CD14-positive monocyte (primary cell): ENCODE data around the gene EML6. TPM values are rescaled to one million over a fixed set of nuclear protein-coding genes. Genes with fewer than 3 reads are reported as not detected.

Experiments
- DNase-seq, 3 donors: peaks; one replicate each; pipeline ENCODE4 v3.0.0-alpha.2; 2011 to 2022
- H2AFZ ChIP-seq: 2 replicates; pipeline ENCODE4 v1.6.0; 2012; ENCODE audit warnings: mild to moderate bottlenecking, low read depth, low read length, inconsistent platforms; ENCODE audit not compliant: insufficient read depth, poor library complexity, severe bottlenecking
- H3K27ac ChIP-seq, 2 donors: 1 replicate in 1 of 2; 2 replicates in 1 of 2; pipeline ENCODE4 v1.5.1; 2012 to 2013; ENCODE audit warnings: low read length in 2 of 2, control low read depth in 1 of 2, inconsistent platforms in 1 of 2, low read depth in 1 of 2, mild to moderate bottlenecking in 1 of 2
- H3K27me3 ChIP-seq, 2 donors: one replicate each; pipeline versions ENCODE4 v1.6.0 to v1.6.1; 2011 to 2013; ENCODE audit warnings: low read length in 2 of 2; ENCODE audit not compliant: control insufficient read depth in 2 of 2, insufficient read depth in 2 of 2
- H3K36me3 ChIP-seq, 2 donors: replicated peaks in 1 of 2; 1 replicate in 1 of 2; 2 replicates in 1 of 2; pipeline versions ENCODE4 v1.5.1 to v1.6.1; 2012 to 2013; ENCODE audit warnings: low read length in 2 of 2, control low read depth in 1 of 2, inconsistent platforms in 1 of 2, mild to moderate bottlenecking in 1 of 2; ENCODE audit not compliant: insufficient read depth in 2 of 2, control insufficient read depth in 1 of 2
- H3K4me1 ChIP-seq, 2 donors: 1 replicate in 1 of 2; 2 replicates in 1 of 2; pipeline versions ENCODE4 v1.5.1 to v1.6.1; 2012 to 2013; ENCODE audit warnings: low read length in 2 of 2, control low read depth in 1 of 2, inconsistent platforms in 1 of 2, mild to moderate bottlenecking in 1 of 2, moderate library complexity in 1 of 2; ENCODE audit not compliant: insufficient read depth in 2 of 2, control insufficient read depth in 1 of 2
- H3K4me2 ChIP-seq: replicated peaks from 2 replicates; pipeline ENCODE3; 2012; ENCODE audit warnings: low read length, moderate library complexity, mild to moderate bottlenecking; ENCODE audit not compliant: poor library complexity, severe bottlenecking; ENCODE audit errors: extremely low read depth
- H3K4me3 ChIP-seq, 3 experiments: fragments of 200-600 bp in 1 of 3; sonication (generic) in 1 of 3; replicated peaks in 1 of 3; 1 replicate in 2 of 3; 2 replicates in 1 of 3; pipeline ENCODE4 v1.5.1; 2011 to 2013; ENCODE audit warnings: low read length in 3 of 3, mild to moderate bottlenecking in 3 of 3, control low read depth in 2 of 3, low read depth in 2 of 3, inconsistent platforms in 1 of 3, moderate library complexity in 1 of 3
- H3K79me2 ChIP-seq: 2 replicates; pipeline ENCODE4 v1.6.0; 2012; ENCODE audit warnings: mild to moderate bottlenecking, control low read depth, inconsistent platforms, low read length, moderate library complexity; ENCODE audit not compliant: insufficient read depth
- H3K9ac ChIP-seq: 2 replicates; pipeline ENCODE4 v1.6.0; 2017; ENCODE audit warnings: low read length, mild to moderate bottlenecking; ENCODE audit not compliant: insufficient read depth, poor library complexity, severe bottlenecking
- H3K9me3 ChIP-seq, 2 donors: replicated peaks in 1 of 2; 1 replicate in 1 of 2; 2 replicates in 1 of 2; pipeline versions ENCODE4 v1.5.1 to v1.6.1; 2012 to 2013; ENCODE audit warnings: low read length in 2 of 2, control low read depth in 1 of 2; ENCODE audit not compliant: control insufficient read depth in 1 of 2, insufficient read depth in 1 of 2
- H4K20me1 ChIP-seq: 2 replicates; pipeline ENCODE4 v1.6.0; 2012; ENCODE audit warnings: mild to moderate bottlenecking, low read length, control low read depth, moderate library complexity; ENCODE audit not compliant: insufficient read depth
- H3K27ac Mint-ChIP-seq, 7 donors: one replicate each; pipeline ENCODE4 v1.8.0; 2020; ENCODE audit warnings: mild to moderate bottlenecking in 7 of 7, mixed read lengths in 7 of 7, moderate library complexity in 6 of 7, inconsistent platforms in 2 of 7
- H3K27me3 Mint-ChIP-seq, 3 donors: one replicate each; pipeline ENCODE4 v1.8.0; 2021 to 2022; ENCODE audit warnings: low read depth in 3 of 3, mild to moderate bottlenecking in 3 of 3, mixed read lengths in 3 of 3, moderate library complexity in 3 of 3, inconsistent platforms in 1 of 3
- H3K36me3 Mint-ChIP-seq, 2 donors: one replicate each; pipeline ENCODE4 v1.8.0; 2020; ENCODE audit warnings: mixed read lengths in 2 of 2, inconsistent platforms in 1 of 2, mild to moderate bottlenecking in 1 of 2
- H3K4me1 Mint-ChIP-seq: one replicate; pipeline ENCODE4 v1.8.0; 2020; ENCODE audit warnings: mild to moderate bottlenecking, mixed read lengths
- H3K4me3 Mint-ChIP-seq, 2 donors: one replicate each; pipeline ENCODE4 v1.8.0; 2020; ENCODE audit warnings: mild to moderate bottlenecking in 2 of 2, mixed read lengths in 2 of 2, moderate library complexity in 1 of 2
- H3K9me3 Mint-ChIP-seq, 7 donors: one replicate each; pipeline ENCODE4 v1.8.0; 2020 to 2022; ENCODE audit warnings: mixed read lengths in 7 of 7, mild to moderate bottlenecking in 6 of 7, moderate library complexity in 6 of 7, inconsistent platforms in 2 of 7
- WGBS: methylation state at CpG from one replicate; pipeline ENCODE4 v1.1.5; 2013; ENCODE audit warnings: missing lambda C conversion rate; ENCODE audit not compliant: insufficient coverage; 5-methylcytosine and 5-hydroxymethylcytosine counted together
- intact Hi-C, 2 donors: fragments of 100-400 bp; cut with micrococcal nuclease; formaldehyde crosslinking; loops; one replicate each; pipeline versions ENCODE4 v1.15.0 to v1.15.1; 2023
- polyA plus RNA-seq, 3 donors: library from polyadenylated mRNA; depleted of rRNA in 1 of 3; unstranded in 2 of 3; stranded (reverse) in 1 of 3; fragments of 300-500 nt in 2 of 3; fragments of >200 nt in 1 of 3; fragmentation: Illumina TruSeq in 2 of 3; gene quantifications; 1 replicate in 2 of 3; 2 replicates in 1 of 3; pipeline ENCODE4 v1.2.3, GENCODE V29; 2012 to 2021
- TF ChIP-seq, protein P1 (sequence below): fragments of 200-600 bp; IDR thresholded peaks from one replicate; pipeline ENCODE4 v1.8.0; 2022; ENCODE audit warnings: antibody characterized with exemption, mild to moderate bottlenecking

EML6 gene
- polyA plus RNA-seq, 3 donors = 0.79 TPM; not detected in 2

DNA sequence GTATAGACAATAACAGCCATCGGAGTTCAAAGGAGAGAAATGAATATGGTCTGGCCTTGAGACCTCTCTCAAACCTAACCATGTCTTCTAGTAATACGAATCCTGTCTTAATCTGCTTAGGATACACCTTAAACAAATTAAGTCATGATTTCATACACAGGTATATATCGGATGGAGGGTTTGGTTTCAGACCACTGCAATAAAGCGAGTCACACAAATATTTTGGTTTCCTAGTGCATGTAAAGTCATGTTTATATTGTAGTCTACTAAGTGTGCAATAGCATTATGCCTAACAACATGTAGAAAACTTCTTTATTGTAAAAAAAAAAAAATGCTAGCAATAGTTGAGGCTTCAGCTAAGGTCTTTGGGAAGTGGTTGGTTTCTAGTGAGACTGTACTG lies 73.8 kb downstream of the EML6 start:
- intact Hi-C loops = no loop called here
- WGBS = no CpG with 5 or more reads among the region's 4 CpGs

DNA sequence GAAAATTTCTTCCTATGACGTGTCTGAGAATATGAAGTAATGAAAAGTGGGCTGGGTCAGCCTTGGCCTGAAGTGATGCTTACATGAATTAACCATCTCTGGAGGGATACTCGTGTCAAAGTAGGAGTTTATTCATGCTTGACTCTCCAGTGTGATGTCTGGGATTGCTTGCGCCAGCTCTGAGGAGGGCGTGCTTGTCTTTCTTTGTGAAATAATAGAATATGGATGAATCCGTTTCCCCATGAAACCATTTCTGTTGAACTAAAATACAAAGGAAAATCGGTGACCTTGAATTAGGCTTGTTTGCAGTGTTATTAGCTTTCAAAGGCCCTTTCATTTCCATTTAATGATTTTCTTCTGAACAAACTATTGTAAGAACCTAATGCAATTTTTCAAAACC lies 77.9 kb downstream of the EML6 start:
- Histone ChIP-seq H3K4me3 (no peak overlapping the region), H3K4me2 (no peak overlapping the region), H4K20me1 (no peaks in the 10 kb centered on the region), H3K79me2 (no peaks in the 10 kb centered on the region), H3K27me3 (no peaks in the 10 kb centered on the region), H3K36me3 (no peaks in the 10 kb centered on the region), H2AFZ (no peak overlapping the region), H3K9ac (no peak overlapping the region), H3K27ac (no peak overlapping the region), H3K9me3 (no peaks in the 10 kb centered on the region), H3K4me1 (no peaks in the 10 kb centered on the region)
- H3K4me3 Mint-ChIP-seq = no peak overlapping the region
- peaks cover 0 to 2% (median 1%) of the 10 kb centered on the region in 3 donors for H3K27me3 Mint-ChIP-seq
- no peak overlapping the region for H3K27ac Mint-ChIP-seq
- H3K9me3 Mint-ChIP-seq = peaks cover 0 to 7% (median 3%) of the 10 kb centered on the region in 7 donors
- H3K4me1 Mint-ChIP-seq = no peaks in the 10 kb centered on the region
- no peaks in the 10 kb centered on the region for H3K36me3 Mint-ChIP-seq
- no peak for DNase-seq
- TF ChIP-seq, protein P1, sequence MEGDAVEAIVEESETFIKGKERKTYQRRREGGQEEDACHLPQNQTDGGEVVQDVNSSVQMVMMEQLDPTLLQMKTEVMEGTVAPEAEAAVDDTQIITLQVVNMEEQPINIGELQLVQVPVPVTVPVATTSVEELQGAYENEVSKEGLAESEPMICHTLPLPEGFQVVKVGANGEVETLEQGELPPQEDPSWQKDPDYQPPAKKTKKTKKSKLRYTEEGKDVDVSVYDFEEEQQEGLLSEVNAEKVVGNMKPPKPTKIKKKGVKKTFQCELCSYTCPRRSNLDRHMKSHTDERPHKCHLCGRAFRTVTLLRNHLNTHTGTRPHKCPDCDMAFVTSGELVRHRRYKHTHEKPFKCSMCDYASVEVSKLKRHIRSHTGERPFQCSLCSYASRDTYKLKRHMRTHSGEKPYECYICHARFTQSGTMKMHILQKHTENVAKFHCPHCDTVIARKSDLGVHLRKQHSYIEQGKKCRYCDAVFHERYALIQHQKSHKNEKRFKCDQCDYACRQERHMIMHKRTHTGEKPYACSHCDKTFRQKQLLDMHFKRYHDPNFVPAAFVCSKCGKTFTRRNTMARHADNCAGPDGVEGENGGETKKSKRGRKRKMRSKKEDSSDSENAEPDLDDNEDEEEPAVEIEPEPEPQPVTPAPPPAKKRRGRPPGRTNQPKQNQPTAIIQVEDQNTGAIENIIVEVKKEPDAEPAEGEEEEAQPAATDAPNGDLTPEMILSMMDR = no peak
- intact Hi-C loops = no loop called here
- WGBS = 98% methylated on average over 6 of the region's 6 CpGs

More for the DNA sequence above, 73.8 kb downstream of the EML6 start:
- DNase-seq = no peak
- Mint-ChIP-seq H3K36me3 (no peaks in the 10 kb centered on the region), H3K27me3 (peaks cover 0 to 2% (median 0%) of the 10 kb centered on the region in 3 donors), H3K4me3 (no peak overlapping the region), H3K4me1 (no peaks in the 10 kb centered on the region), H3K27ac (no peak overlapping the region), H3K9me3 (peaks cover 0 to 6% (median 2%) of the 10 kb centered on the region in 7 donors)
- Histone ChIP-seq H3K4me2 (no peak overlapping the region), H2AFZ (no peak overlapping the region), H3K4me3 (no peak overlapping the region), H3K79me2 (no peaks in the 10 kb centered on the region), H3K27ac (no peak overlapping the region), H3K9ac (no peak overlapping the region), H3K36me3 (no peaks in the 10 kb centered on the region), H4K20me1 (no peaks in the 10 kb centered on the region), H3K4me1 (no peaks in the 10 kb centered on the region), H3K9me3 (no peaks in the 10 kb centered on the region), H3K27me3 (no peaks in the 10 kb centered on the region)
- TF ChIP-seq, protein P1 = no peak
